IMR-90 (cell line): Measurements from ENCODE around the gene MGRN1.

Experiments used
- CTCF ChIP-seq: conservative IDR thresholded peaks from 2 replicates; pipeline ENCODE4 v1.5.1; 2012; ENCODE audit warnings: mild to moderate bottlenecking, low read depth, low read length, improper control_type of control experiment
- FOS ChIP-seq: fragments of 150-350 bp; IDR thresholded peaks from 2 replicates; pipeline ENCODE4 v1.6.1; 2016; ENCODE audit warnings: low read depth, low read length
- POLR2A ChIP-seq: IDR thresholded peaks from 2 replicates; pipeline ENCODE4 v1.6.1; 2012; ENCODE audit warnings: mild to moderate bottlenecking, low read depth, low read length
- RAD21 ChIP-seq: IDR thresholded peaks from 2 replicates; pipeline ENCODE4 v1.6.1; 2012; ENCODE audit warnings: low read length, improper control_type of control experiment
- RCOR1 ChIP-seq: IDR thresholded peaks from 2 replicates; pipeline ENCODE4 v1.6.1; 2012; ENCODE audit warnings: mild to moderate bottlenecking, low read length, improper control_type of control experiment; ENCODE audit not compliant: insufficient replicate concordance

GRCh38 chr16:4637501-4638166 lies 13.0 kb downstream of the MGRN1 start:
- TF ChIP-seq CTCF (no peak), FOS (no peak), POLR2A (no peak), RCOR1 (no peak), RAD21 (no peak)
